HepG2 (cell line): ENCODE data around the gene SIX5. TPM values are rescaled to one million over a fixed set of nuclear protein-coding genes. Genes with fewer than 3 reads are reported as not detected.

ENCODE experiments used
- AGO1 ChIP-seq: fragments of 200-400 bp; formaldehyde crosslinking; IDR thresholded peaks from 2 replicates; pipeline ENCODE4 v1.6.1; 2017; ENCODE audit warnings: mild to moderate bottlenecking, low read depth, low read length, moderate library complexity; ENCODE audit not compliant: poor library complexity, severe bottlenecking
- DDIT3 ChIP-seq: sonication (generic); formaldehyde crosslinking; IDR thresholded peaks from 2 replicates; pipeline ENCODE4 v1.4.0; 2020; ENCODE audit warnings: mild to moderate bottlenecking, missing genetic modification reagents
- ETV6 ChIP-seq: sonication (generic); formaldehyde crosslinking; conservative IDR thresholded peaks from 2 replicates; pipeline ENCODE4 v1.4.0; 2020; ENCODE audit warnings: missing genetic modification reagents
- FOXC1 ChIP-seq: sonication (generic); formaldehyde crosslinking; IDR thresholded peaks from 2 replicates; pipeline ENCODE4 v1.8.0; 2022; ENCODE audit warnings: mild to moderate bottlenecking, missing genetic modification reagents, borderline replicate concordance
- HIVEP1 ChIP-seq: sonication (generic); formaldehyde crosslinking; IDR thresholded peaks from 2 replicates; pipeline ENCODE4 v1.4.0; 2020; ENCODE audit warnings: mild to moderate bottlenecking, missing genetic modification reagents
- MAZ ChIP-seq, 2 experiments: sonication (generic) in 1 of 2; formaldehyde crosslinking in 1 of 2; IDR thresholded peaks; 2 replicates each; pipeline versions ENCODE4 v1.5.0 to v1.6.1; 2012 to 2020; ENCODE audit warnings: low read depth in 2 of 2, mild to moderate bottlenecking in 2 of 2, borderline replicate concordance in 1 of 2, improper control_type of control experiment in 1 of 2, low read length in 1 of 2, missing genetic modification reagents in 1 of 2, moderate library complexity in 1 of 2
- MXD4 ChIP-seq: IDR thresholded peaks from 2 replicates; pipeline ENCODE4 v1.6.1; 2016; ENCODE audit warnings: mild to moderate bottlenecking, missing biosample characterization, missing genetic modification reagents
- NCOA2 ChIP-seq: sonication (generic); formaldehyde crosslinking; IDR thresholded peaks from 2 replicates; pipeline ENCODE4 v1.8.0; 2022; ENCODE audit warnings: inconsistent platforms
- NFE2 ChIP-seq: sonication (generic); formaldehyde crosslinking; IDR thresholded peaks from 2 replicates; pipeline ENCODE4 v1.4.0; 2020; ENCODE audit warnings: missing genetic modification reagents
- RARA ChIP-seq: IDR thresholded peaks from 2 replicates; pipeline ENCODE4 v1.6.1; 2016; ENCODE audit warnings: missing genetic modification reagents, missing compliant biosample characterization
- RBAK ChIP-seq: sonication (generic); formaldehyde crosslinking; IDR thresholded peaks from 2 replicates; pipeline ENCODE4 v1.5.1; 2020; ENCODE audit warnings: mild to moderate bottlenecking, missing genetic modification reagents
- THRA ChIP-seq: sonication (generic); formaldehyde crosslinking; IDR thresholded peaks from 2 replicates; pipeline ENCODE4 v1.4.0; 2020; ENCODE audit warnings: missing genetic modification reagents, borderline replicate concordance
- ZC3H13 ChIP-seq: sonication (generic); formaldehyde crosslinking; IDR thresholded peaks from 2 replicates; pipeline ENCODE4 v1.8.1; 2023; ENCODE audit warnings: mild to moderate bottlenecking, missing genetic modification reagents, moderate library complexity
- ZNF333 ChIP-seq: sonication (generic); formaldehyde crosslinking; IDR thresholded peaks from 2 replicates; pipeline ENCODE4 v1.4.0; 2020; ENCODE audit warnings: mild to moderate bottlenecking, missing genetic modification reagents, borderline replicate concordance
- ZSCAN30 ChIP-seq: sonication (generic); formaldehyde crosslinking; IDR thresholded peaks from 2 replicates; pipeline ENCODE4 v1.5.0; 2020; ENCODE audit warnings: mild to moderate bottlenecking, missing genetic modification reagents
- polyA plus RNA-seq, 8 experiments: library from polyadenylated mRNA; depleted of rRNA in 3 of 8; stranded (reverse) in 7 of 8; unstranded in 1 of 8; fragments of >200 nt; fragmentation: Illumina TruSeq in 4 of 8; extraction: Trizol in 4 of 8; gene quantifications; 2 replicates each; pipeline versions ENCODE4 v1.2.1 to v1.2.3, GENCODE V29; 2011 to 2016; ENCODE audit warnings: low read depth in 4 of 8, missing spikeins in 1 of 8, mixed read lengths in 1 of 8; ENCODE audit not compliant: insufficient read depth in 1 of 8
- total RNA-seq, 5 experiments: library from RNA; depleted of rRNA; stranded (reverse); fragments of >200 nt; fragmentation: Illumina TruSeq; extraction: Trizol; gene quantifications; 2 replicates each; pipeline ENCODE4 v1.2.3, GENCODE V29; 2016; ENCODE audit warnings: low read depth in 1 of 5
- TF ChIP-seq, protein P1 (sequence below): sonication (generic); formaldehyde crosslinking; IDR thresholded peaks from 2 replicates; pipeline ENCODE4 v1.5.1; 2020; ENCODE audit warnings: mild to moderate bottlenecking, missing genetic modification reagents, moderate library complexity

The SIX5 gene
- total and polyA plus RNA-seq, 2 of the 13 experiments (the other 11 are each of a cell fraction or from before 2014, with no cell fraction given) = 7.7 to 10.5 TPM

- peak; percentile 60; the same call in 1 of the 2 replicates for TF ChIP-seq ZC3H13 (CRISPR knock-in tag)
- TF ChIP-seq ETV6 (CRISPR knock-in tag) = no peak
- no peak for TF ChIP-seq NCOA2
- TF ChIP-seq MAZ (IDR thresholded peaks at IDR 0.05; ENCODE audit: borderline replicate concordance, low read depth, low read length) = no peak
- TF ChIP-seq MAZ (CRISPR knock-in tag; IDR thresholded peaks at IDR 0.05; ENCODE audit: low read depth) = 0 out of 2 replicates have a peak, but pooled peaks have one; percentile 31
- no peak for TF ChIP-seq HIVEP1 (CRISPR knock-in tag)
- no peak for TF ChIP-seq DDIT3 (CRISPR knock-in tag)
- no peak for TF ChIP-seq MXD4 (CRISPR knock-in tag)
- TF ChIP-seq RBAK = no peak
- TF ChIP-seq, protein P1, sequence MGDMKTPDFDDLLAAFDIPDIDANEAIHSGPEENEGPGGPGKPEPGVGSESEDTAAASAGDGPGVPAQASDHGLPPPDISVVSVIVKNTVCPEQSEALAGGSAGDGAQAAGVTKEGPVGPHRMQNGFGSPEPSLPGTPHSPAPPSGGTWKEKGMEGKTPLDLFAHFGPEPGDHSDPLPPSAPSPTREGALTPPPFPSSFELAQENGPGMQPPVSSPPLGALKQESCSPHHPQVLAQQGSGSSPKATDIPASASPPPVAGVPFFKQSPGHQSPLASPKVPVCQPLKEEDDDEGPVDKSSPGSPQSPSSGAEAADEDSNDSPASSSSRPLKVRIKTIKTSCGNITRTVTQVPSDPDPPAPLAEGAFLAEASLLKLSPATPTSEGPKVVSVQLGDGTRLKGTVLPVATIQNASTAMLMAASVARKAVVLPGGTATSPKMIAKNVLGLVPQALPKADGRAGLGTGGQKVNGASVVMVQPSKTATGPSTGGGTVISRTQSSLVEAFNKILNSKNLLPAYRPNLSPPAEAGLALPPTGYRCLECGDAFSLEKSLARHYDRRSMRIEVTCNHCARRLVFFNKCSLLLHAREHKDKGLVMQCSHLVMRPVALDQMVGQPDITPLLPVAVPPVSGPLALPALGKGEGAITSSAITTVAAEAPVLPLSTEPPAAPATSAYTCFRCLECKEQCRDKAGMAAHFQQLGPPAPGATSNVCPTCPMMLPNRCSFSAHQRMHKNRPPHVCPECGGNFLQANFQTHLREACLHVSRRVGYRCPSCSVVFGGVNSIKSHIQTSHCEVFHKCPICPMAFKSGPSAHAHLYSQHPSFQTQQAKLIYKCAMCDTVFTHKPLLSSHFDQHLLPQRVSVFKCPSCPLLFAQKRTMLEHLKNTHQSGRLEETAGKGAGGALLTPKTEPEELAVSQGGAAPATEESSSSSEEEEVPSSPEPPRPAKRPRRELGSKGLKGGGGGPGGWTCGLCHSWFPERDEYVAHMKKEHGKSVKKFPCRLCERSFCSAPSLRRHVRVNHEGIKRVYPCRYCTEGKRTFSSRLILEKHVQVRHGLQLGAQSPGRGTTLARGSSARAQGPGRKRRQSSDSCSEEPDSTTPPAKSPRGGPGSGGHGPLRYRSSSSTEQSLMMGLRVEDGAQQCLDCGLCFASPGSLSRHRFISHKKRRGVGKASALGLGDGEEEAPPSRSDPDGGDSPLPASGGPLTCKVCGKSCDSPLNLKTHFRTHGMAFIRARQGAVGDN (CRISPR knock-in tag) = peak; percentile 45; the same call in 1 of the 2 replicates
- TF ChIP-seq AGO1 = peak; percentile 13
- no peak for TF ChIP-seq ZSCAN30
- TF ChIP-seq FOXC1 (CRISPR knock-in tag) = 0 out of 2 replicates have a peak, but pooled peaks have one; percentile 39
- TF ChIP-seq RARA = peak; percentile 61
- TF ChIP-seq NFE2 (CRISPR knock-in tag) = no peak
- TF ChIP-seq ZNF333 (CRISPR knock-in tag) = no peak
- 0 out of 2 replicates have a peak, but pooled peaks have one; percentile 33 for TF ChIP-seq THRA
Measured at GRCh38 chr19:45781214-45782161, 12.4 kb upstream of the SIX5 start (continued).
